Measurements from ENCODE around the gene ORM1.

Gene ORM1

DNA sequence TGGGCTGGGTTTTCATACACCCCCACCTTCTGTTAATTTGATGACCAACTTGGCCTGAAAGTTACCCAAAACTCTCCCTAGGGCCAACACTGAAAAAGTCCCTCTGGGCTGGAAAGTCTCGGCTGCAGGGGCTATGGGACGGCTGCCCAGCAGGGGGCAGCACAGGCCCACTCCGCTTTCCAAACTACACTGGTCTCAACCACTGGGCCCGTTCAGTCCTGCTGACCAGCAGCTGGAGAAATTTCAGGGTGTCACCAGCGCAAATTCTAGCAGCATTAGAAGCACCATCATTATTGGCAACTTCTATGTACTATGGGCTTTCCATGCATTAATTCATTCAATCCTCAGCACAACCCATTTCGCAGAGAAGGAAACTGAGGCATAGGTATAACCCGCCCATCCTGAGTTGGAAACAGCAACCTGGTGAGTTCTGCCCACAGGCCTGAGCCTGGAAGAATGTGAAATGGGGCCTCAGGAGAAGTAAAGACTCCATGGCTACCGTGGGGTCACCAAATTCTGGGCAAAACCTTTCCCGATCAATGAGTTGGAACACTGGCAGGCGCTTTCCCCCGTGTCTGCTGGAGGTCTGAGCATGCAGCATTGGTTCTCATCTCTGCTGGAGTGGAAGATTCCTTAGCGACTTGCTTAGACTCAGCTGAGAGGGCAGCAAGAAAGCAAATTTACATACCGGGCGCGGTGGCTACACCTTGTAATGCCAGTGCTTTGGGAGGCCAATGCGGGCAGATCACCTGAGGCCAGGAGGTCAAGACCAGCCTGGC is 16.4 kb downstream of the ORM1 start:
- DNase-seq: peak; percentile 41
- Histone ChIP-seq H3K36me3 (replicated peaks) (peaks cover 23% of the 10 kb centered on the region), H3K27ac (no peak overlapping the region), H3K27me3 (replicated peaks) (no peaks in the 10 kb centered on the region), H3K4me3 (ENCODE audit: low read depth, low read length) (no peak overlapping the region)
- in situ Hi-C loops (cut with HindIII; ENCODE audit: low pct_ligation_motif_present, low sequenced_read_pairs): no loop called here
- TF ChIP-seq, protein P1, sequence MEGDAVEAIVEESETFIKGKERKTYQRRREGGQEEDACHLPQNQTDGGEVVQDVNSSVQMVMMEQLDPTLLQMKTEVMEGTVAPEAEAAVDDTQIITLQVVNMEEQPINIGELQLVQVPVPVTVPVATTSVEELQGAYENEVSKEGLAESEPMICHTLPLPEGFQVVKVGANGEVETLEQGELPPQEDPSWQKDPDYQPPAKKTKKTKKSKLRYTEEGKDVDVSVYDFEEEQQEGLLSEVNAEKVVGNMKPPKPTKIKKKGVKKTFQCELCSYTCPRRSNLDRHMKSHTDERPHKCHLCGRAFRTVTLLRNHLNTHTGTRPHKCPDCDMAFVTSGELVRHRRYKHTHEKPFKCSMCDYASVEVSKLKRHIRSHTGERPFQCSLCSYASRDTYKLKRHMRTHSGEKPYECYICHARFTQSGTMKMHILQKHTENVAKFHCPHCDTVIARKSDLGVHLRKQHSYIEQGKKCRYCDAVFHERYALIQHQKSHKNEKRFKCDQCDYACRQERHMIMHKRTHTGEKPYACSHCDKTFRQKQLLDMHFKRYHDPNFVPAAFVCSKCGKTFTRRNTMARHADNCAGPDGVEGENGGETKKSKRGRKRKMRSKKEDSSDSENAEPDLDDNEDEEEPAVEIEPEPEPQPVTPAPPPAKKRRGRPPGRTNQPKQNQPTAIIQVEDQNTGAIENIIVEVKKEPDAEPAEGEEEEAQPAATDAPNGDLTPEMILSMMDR (IDR thresholded peaks at IDR 0.05; ENCODE audit: low read depth, low read length, missing control alignments): peak; percentile 96

DNA sequence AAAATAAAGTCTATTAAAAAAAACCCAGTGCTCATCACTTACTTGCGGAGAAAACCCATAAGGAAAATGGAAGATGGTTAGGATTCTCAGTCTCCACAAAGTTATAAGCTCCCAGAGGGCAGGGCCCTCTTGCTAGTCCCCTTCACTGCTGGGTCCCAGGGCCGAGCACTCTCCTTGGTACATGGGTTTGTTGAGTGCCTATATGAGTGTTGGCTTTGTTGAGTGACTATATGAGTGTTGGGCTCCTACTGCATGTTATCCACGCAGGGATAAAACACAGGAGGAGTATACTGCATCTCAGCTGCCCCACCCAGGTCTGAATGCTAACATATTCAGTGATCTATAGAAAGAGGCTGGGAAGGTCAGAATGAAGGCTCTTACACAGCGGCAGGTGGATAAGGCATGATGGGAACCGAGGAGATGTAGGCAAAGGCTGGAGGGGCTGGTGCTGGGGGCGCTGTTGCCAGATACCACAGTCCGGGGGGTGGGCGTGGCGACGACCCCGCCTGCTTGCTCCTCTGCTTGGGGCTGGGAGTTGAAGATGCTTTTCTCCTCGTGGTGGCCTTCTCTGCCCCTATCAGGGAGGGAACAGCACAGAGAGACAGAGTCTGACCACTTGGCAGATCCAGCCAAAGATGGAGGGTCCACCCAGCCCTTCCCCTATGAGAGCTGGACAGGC is 18.4 kb downstream of the ORM1 start:
- Histone ChIP-seq H3K36me3 (replicated peaks) (peaks cover 38% of the 10 kb centered on the region), H3K27me3 (replicated peaks) (no peaks in the 10 kb centered on the region), H3K4me3 (ENCODE audit: low read depth, low read length) (no peak overlapping the region), H3K27ac (no peak overlapping the region)
- in situ Hi-C loops (cut with HindIII; ENCODE audit: low pct_ligation_motif_present, low sequenced_read_pairs): no loop called here
- TF ChIP-seq, protein P1 (IDR thresholded peaks at IDR 0.05; ENCODE audit: low read depth, low read length, missing control alignments): no peak
- no peak for DNase-seq

DNA sequence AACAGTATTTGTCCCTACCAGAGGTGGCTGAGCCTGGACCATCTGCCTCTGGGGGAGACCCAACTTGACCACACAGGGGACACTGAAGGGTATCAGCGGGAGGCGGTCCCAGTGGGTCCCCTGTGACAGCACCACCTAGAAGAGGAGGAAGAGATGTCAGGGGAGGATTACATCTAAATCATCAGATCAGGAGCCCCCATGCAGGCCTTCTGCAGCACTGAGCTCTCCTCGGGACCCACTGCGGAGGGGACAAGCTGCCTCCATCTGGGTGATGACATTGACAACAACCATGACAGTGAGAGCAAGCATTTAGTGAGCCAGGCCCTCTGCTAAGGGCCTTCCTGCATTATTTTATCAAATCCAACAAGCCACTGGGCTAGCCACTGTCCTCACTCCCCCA is 19.1 kb downstream of the ORM1 start:
- H3K27me3 ChIP-seq (replicated peaks): no peaks in the 10 kb centered on the region
- H3K36me3 ChIP-seq (replicated peaks): peaks cover 45% of the 10 kb centered on the region
- TF ChIP-seq, protein P1 (IDR thresholded peaks at IDR 0.05; ENCODE audit: low read depth, low read length, missing control alignments): no peak
- no peak overlapping the region for H3K27ac ChIP-seq
- in situ Hi-C loops (cut with HindIII; ENCODE audit: low pct_ligation_motif_present, low sequenced_read_pairs): no loop called here
- H3K4me3 ChIP-seq (ENCODE audit: low read depth, low read length): no peak overlapping the region
- DNase-seq: no peak

DNA sequence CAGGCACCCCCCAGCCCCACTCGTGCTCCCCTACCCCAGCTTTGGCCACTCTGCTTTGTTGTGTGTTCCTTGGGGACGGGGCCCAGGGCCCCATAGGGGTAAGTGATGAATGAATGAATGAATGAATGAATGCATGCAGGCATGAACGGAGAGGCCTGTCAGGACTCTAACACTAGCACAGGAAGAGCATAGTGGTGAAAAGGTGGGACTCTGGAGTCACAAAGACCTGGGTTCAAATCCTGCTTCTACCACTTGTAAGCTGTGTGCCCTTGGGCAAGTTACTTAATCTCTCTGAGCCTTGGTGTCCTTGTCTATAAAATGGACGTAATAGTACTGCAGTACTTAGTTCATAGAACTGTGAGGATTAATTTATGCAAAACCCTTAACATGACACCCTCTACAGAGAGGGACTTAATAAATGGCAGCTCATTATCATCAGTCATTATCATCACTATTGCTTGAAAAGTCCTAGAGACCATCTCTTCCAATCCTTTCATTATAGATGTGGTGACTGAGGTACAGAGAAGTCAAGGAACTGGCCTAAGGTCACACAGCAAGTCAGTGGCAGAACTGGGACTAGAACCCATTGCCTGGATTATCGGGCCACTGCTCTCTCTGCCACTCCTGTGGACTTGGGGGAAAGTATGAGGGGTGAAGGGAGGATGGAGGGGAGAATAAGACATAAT is 20.0 kb downstream of the ORM1 start:
- peaks cover 52% of the 10 kb centered on the region for H3K36me3 ChIP-seq (replicated peaks)
- in situ Hi-C loops (cut with HindIII; ENCODE audit: low pct_ligation_motif_present, low sequenced_read_pairs): no loop called here
- no peak overlapping the region for H3K4me3 ChIP-seq (ENCODE audit: low read depth, low read length)
- H3K27ac ChIP-seq: no peak overlapping the region
- DNase-seq: no peak
- no peaks in the 10 kb centered on the region for H3K27me3 ChIP-seq (replicated peaks)
- TF ChIP-seq, protein P1 (IDR thresholded peaks at IDR 0.05; ENCODE audit: low read depth, low read length, missing control alignments): no peak

DNA sequence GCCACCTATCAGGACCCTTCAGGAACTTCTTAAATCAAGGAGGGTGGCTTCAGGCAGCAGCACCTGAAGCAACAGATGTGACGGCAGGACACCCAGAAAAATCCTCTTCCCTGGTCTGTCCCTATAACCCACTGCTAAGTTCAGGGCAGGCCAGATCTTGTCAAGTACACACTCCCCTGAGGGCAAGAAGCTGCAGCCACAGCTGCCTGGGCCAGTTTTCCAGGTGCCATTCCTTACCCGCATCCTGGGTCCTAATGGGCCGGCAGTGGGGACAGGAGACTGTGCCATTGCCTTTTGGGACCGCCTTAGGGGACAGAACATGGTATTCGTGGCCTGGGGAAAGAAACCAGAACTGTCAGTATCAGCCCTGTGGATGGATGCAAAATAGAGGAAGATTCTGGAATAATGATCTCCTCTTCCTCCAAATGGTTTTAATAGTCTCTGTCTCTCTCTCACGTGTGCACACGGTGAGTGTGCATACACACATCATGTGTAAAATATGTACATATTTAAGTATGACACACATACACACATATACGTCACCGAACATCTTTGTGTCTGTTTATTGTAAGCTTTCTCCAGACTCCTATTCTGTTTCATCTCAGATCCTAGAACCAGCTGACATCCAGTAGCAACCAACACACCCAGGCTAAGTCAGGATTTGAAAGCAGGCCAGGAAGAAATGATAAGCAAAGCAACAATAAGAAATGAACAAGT is 20.7 kb downstream of the ORM1 start:
- H3K36me3 ChIP-seq (replicated peaks): peaks cover 49% of the 10 kb centered on the region
- TF ChIP-seq, protein P1 (IDR thresholded peaks at IDR 0.05; ENCODE audit: low read depth, low read length, missing control alignments): no peak
- no peak for DNase-seq
- H3K27ac ChIP-seq: no peak overlapping the region
- H3K4me3 ChIP-seq (ENCODE audit: low read depth, low read length): no peak overlapping the region
- no peaks in the 10 kb centered on the region for H3K27me3 ChIP-seq (replicated peaks)
- in situ Hi-C loops (cut with HindIII; ENCODE audit: low pct_ligation_motif_present, low sequenced_read_pairs): no loop called here
